Thymus (tissue), 11 donors: ENCODE results near the gene TEX101. TPM values are rescaled to one million over a fixed set of nuclear protein-coding genes. Genes with fewer than 3 reads are reported as not detected.

Experiments
- DNase-seq, 9 donors: peaks; one replicate each; pipeline ENCODE4 v3.0.0-alpha.2; 2013; ENCODE audit warnings: low spot score in 9 of 9, low read depth in 6 of 9, missing footprints in 1 of 9
- H3K27ac ChIP-seq, 2 donors: one replicate each; pipeline ENCODE4 v1.5.1; 2013; ENCODE audit warnings: control low read depth in 1 of 2, low read depth in 1 of 2, low read length in 1 of 2, mild to moderate bottlenecking in 1 of 2, moderate library complexity in 1 of 2
- H3K27me3 ChIP-seq, 2 donors: one replicate each; pipeline ENCODE4 v1.5.1; 2013; ENCODE audit warnings: low read length in 1 of 2; ENCODE audit not compliant: control insufficient read depth in 2 of 2, insufficient read depth in 1 of 2
- H3K36me3 ChIP-seq, 2 donors: one replicate each; pipeline ENCODE4 v1.5.1; 2013; ENCODE audit warnings: low read length in 1 of 2, mild to moderate bottlenecking in 1 of 2, moderate library complexity in 1 of 2; ENCODE audit not compliant: control insufficient read depth in 2 of 2, insufficient read depth in 2 of 2
- H3K4me1 ChIP-seq, 2 donors: one replicate each; pipeline ENCODE4 v1.5.1; 2013; ENCODE audit warnings: low read length in 2 of 2; ENCODE audit not compliant: control insufficient read depth in 2 of 2, insufficient read depth in 2 of 2
- H3K4me3 ChIP-seq, 2 donors: one replicate each; pipeline ENCODE4 v1.5.1; 2013; ENCODE audit warnings: low read length in 2 of 2, control low read depth in 1 of 2, mild to moderate bottlenecking in 1 of 2
- H3K9me3 ChIP-seq, 2 donors: one replicate each; pipeline ENCODE4 v1.5.1; 2013; ENCODE audit warnings: low read length in 1 of 2, mild to moderate bottlenecking in 1 of 2; ENCODE audit not compliant: control insufficient read depth in 2 of 2, insufficient read depth in 1 of 2
- WGBS: extraction: QIAGEN DNeasy Blood & Tissue Kit; methylation state at CpG from one replicate; pipeline ENCODE4 v1.1.7; 2013; 5-methylcytosine and 5-hydroxymethylcytosine counted together
- polyA plus RNA-seq: library from polyadenylated mRNA; stranded (reverse); fragments of 200-250 nt; gene quantifications from one replicate; pipeline ENCODE4 v1.2.3, GENCODE V29; 2013
- total RNA-seq: library from RNA; stranded (reverse); fragments of 120-200 nt; gene quantifications from one replicate; pipeline ENCODE4 v1.2.4, GENCODE V29; 2013
- donor health status: healthy.

The TEX101 gene
- total and polyA plus RNA-seq, 2 donors = 0.18 to 0.99 TPM

DNA sequence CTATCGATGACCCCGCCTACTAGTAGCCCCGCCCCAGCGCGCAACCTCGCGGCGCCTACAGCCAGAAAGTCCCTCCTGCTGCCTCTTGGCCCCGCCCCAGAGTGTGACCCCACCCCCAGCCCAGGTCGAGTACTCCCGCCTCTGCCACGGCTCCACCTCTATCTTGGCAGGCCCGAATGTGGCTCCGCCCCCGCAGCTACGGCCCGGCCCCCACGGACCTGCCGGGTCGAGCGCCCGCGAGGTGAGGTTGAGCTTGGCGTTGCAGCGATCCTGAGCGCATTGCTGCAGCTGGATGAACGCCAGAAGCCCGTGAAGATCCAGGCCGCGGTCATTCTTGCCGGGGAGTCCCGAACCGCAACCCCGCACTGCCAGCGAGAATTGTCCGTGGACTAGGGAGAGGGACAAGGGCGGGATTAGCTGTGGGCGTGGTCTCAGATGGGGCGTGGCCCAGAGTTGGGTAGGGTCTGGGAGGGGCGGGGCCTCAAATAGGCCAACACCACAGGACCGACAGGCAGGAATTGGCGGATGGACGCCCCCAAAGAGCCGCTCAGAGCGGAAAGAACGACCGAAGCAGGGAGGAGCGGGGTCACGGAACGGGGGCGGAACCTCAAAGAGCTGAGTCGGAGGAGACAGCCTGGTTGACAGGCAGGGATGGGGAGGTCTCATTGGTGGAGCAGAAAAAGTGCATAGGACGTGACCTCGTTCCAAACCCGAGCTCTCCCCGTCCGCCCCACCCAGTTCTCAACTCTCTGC lies 48.9 kb downstream of the TEX101 start:
- Histone ChIP-seq H3K27ac (peak overlapping the region; percentile 88 to 93), H3K4me1 (peaks cover 15 to 30% of the 10 kb centered on the region in 2 donors), H3K27me3 (peaks cover 4 to 40% of the 10 kb centered on the region in 2 donors), H3K9me3 (no peaks in the 10 kb centered on the region), H3K4me3 (peak overlapping the region; percentile 65 to 83), H3K36me3 (no peaks in the 10 kb centered on the region)
- WGBS = under 1% methylated on average over 57 of the region's 57 CpGs
- peak; percentile 86 to 97 (median 93) for DNase-seq

DNA sequence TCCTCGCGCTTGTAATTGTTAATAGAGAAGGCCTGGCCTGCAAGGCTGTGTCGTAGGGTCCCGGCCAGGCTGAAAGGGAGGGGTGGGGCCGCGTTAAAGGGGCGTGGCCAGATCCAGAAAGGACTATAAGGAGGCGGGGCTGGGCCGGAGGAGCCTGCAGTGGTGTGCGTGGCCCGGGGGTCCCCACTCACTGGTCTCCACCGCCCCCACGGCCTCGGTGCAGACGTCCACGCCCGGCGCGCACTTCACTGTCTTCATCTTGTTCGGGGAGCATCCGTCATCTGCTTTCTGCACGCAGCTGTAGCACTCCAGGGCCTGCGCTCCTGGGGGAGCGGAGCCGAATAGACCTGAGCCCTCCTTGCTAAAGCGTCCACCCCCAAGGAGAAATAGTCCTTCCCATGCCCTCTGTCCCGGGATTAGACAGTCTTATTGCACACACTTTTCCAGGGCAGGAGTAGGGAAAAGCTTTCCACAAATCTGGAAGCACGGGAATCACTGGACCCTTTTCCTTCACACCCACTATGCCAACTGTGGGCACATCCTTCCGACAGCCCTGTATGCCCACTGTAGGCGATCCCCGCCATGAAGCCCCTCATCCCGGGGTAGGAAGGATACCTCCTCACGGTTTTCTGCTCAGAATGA lies 49.6 kb downstream of the TEX101 start:
- Histone ChIP-seq H3K27me3 (peaks cover 4 to 40% of the 10 kb centered on the region in 2 donors), H3K36me3 (no peaks in the 10 kb centered on the region), H3K9me3 (no peaks in the 10 kb centered on the region), H3K27ac (peak overlapping the region; percentile 88 to 93), H3K4me3 (peak overlapping the region; percentile 65 to 83), H3K4me1 (peaks cover 22 to 37% of the 10 kb centered on the region in 2 donors)
- peak in 1 of 9 donors; percentile 60 for DNase-seq
- 13% methylated on average over 33 of the region's 33 CpGs for WGBS

- Histone ChIP-seq H3K27ac (peak within 1 kb of the TSS in 1 of 2 donors; percentile 93), H3K4me3 (peak within 1 kb of the TSS; percentile 65 to 83), H3K4me1 (peaks cover 27 to 49% of the 10 kb centered on the region in 2 donors), H3K9me3 (no peaks in the 10 kb centered on the region), H3K27me3 (peaks cover 4 to 40% of the 10 kb centered on the region in 2 donors), H3K36me3 (no peaks in the 10 kb centered on the region)
- 46% methylated on average over 24 of the region's 24 CpGs for WGBS
- no peak for DNase-seq
These were observed 50.9 kb downstream of the TEX101 start, which contains the start of gene LYPD3 for GRCh38 chr19:43465468-43466120. LYPD3 (minus strand) TSS chr19:43465608; CDS start chr19:43465571, 37 bp downstream.

DNA sequence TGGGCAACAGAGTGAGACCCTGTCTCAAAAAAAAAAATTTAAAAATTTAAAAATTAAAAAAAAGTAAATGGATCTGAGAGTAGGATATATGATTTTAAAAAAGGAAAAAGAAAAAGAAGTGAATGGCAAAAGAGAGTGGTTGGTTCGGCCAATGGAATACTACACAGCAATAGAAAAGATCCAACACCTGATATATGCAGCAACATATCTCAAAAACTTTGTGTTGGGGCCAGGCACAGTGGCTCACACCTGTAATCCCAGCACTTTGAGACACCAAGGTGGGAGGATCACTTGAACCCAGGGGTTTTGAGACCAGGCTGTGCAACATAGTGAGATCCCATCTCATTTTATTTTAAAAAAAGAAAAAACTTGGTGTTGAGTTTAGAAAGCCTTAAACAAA lies 52.1 kb downstream of the TEX101 start:
- Histone ChIP-seq H3K4me1 (peaks cover 27 to 53% of the 10 kb centered on the region in 2 donors), H3K27ac (no peak overlapping the region)
- 97% methylated on average over 1 of the region's 1 CpG for WGBS

DNA sequence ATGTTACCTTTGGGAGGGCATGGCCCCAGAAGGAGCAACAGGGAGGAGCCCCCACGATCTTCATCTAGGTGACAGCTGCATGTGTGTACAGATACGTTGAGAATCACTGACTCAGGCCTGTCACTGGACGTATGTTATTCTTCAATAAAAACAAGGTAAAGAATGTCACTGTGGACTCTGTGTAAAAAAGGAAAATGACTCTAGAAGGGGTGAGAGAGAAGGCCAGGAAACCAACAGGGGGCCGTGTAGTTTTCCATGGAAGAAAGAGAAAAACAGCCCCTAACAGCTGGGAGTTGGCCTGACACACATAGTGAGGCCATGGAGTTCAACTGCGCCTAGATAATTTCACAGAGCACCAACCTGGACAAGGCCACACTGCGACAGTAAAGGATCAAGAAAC lies 52.6 kb downstream of the TEX101 start:
- Histone ChIP-seq H3K4me3 (no peak overlapping the region), H3K9me3 (no peaks in the 10 kb centered on the region), H3K4me1 (peaks cover 27 to 53% of the 10 kb centered on the region in 2 donors), H3K36me3 (no peaks in the 10 kb centered on the region), H3K27ac (no peak overlapping the region), H3K27me3 (peaks cover 4 to 31% of the 10 kb centered on the region in 2 donors)
- 91% methylated on average over 6 of the region's 6 CpGs for whole genome bisulfite sequencing
- no peak for DNase-seq

More for the DNA sequence above, 52.1 kb downstream of the TEX101 start:
- Histone ChIP-seq H3K9me3 (no peaks in the 10 kb centered on the region), H3K27me3 (peaks cover 4 to 34% of the 10 kb centered on the region in 2 donors), H3K4me3 (no peak overlapping the region), H3K36me3 (no peaks in the 10 kb centered on the region)
- no peak for DNase-seq

DNA sequence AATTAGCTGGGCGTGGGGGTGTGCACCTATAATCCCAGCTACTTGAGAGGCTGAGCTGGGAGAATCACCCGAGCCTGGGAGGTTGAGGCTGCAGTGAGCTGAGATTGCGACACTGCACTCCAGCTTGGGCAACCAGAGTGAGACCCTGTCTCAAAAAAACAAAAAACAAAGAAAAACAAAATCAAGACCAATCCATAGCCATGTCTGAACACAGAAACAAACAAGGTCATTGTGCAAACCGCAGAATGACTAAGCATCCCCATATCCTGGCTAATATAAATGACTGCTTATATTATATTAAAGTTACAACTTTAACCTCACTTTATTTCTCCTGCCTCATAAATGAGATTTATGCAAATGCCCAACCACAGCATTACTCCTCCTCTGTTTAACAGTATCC lies 53.0 kb downstream of the TEX101 start:
- Histone ChIP-seq H3K27ac (no peak overlapping the region), H3K27me3 (peaks cover 4 to 28% of the 10 kb centered on the region in 2 donors), H3K4me3 (no peak overlapping the region), H3K9me3 (no peaks in the 10 kb centered on the region), H3K4me1 (peaks cover 27 to 52% of the 10 kb centered on the region in 2 donors), H3K36me3 (no peaks in the 10 kb centered on the region)
- no peak for DNase-seq
- 72% methylated on average over 4 of the region's 4 CpGs for WGBS

Other genes with a start within 250 kb of the TEX101 start
- not detected for gene PSG5, start 228.4 kb upstream of the TEX101 start, total RNA-seq
- gene PSG5, start 228.4 kb upstream of the TEX101 start, polyA plus RNA-seq = 0.05 TPM
- gene PSG4, start 209.3 kb upstream of the TEX101 start, total RNA-seq = 0.05 TPM
- 0.07 TPM for gene PSG4, start 209.3 kb upstream of the TEX101 start, polyA plus RNA-seq
- not detected for gene PSG9, start 145.4 kb upstream of the TEX101 start, total RNA-seq
- 0.23 TPM for gene PSG9, start 145.4 kb upstream of the TEX101 start, polyA plus RNA-seq
- gene CD177, start 61.2 kb upstream of the TEX101 start, total RNA-seq = 0.99 TPM
- gene CD177, start 61.2 kb upstream of the TEX101 start, polyA plus RNA-seq = 0.80 TPM
- 3.0 TPM for gene LYPD3, start 50.7 kb downstream of the TEX101 start, total RNA-seq
- gene LYPD3, start 50.7 kb downstream of the TEX101 start, polyA plus RNA-seq = 34.2 TPM
- 12.0 TPM for gene PHLDB3, start 89.9 kb downstream of the TEX101 start, total RNA-seq
- gene PHLDB3, start 89.9 kb downstream of the TEX101 start, polyA plus RNA-seq = 37.9 TPM
- gene ETHE1, start 112.3 kb downstream of the TEX101 start, total RNA-seq = 32.3 TPM
- gene ETHE1, start 112.3 kb downstream of the TEX101 start, polyA plus RNA-seq = 44.8 TPM
- gene ZNF575, start 118.3 kb downstream of the TEX101 start, total RNA-seq = 0.38 TPM
- 2.5 TPM for gene ZNF575, start 118.3 kb downstream of the TEX101 start, polyA plus RNA-seq
- gene XRCC1, start 160.6 kb downstream of the TEX101 start, total RNA-seq = 28.2 TPM
- 23.2 TPM for gene XRCC1, start 160.6 kb downstream of the TEX101 start, polyA plus RNA-seq
- gene PINLYP, start 160.9 kb downstream of the TEX101 start, total RNA-seq = 16.0 TPM
- 12.3 TPM for gene PINLYP, start 160.9 kb downstream of the TEX101 start, polyA plus RNA-seq
- gene IRGQ, start 181.2 kb downstream of the TEX101 start, total RNA-seq = 4.4 TPM
- gene IRGQ, start 181.2 kb downstream of the TEX101 start, polyA plus RNA-seq = 7.5 TPM
- 9.7 TPM for gene ZNF576, start 181.7 kb downstream of the TEX101 start, total RNA-seq
- gene ZNF576, start 181.7 kb downstream of the TEX101 start, polyA plus RNA-seq = 10.3 TPM
- gene SRRM5, start 197.2 kb downstream of the TEX101 start, total RNA-seq = 0.05 TPM
- gene SRRM5, start 197.2 kb downstream of the TEX101 start, polyA plus RNA-seq = 0.39 TPM
- 74.3 TPM for gene ZNF428, start 204.7 kb downstream of the TEX101 start, total RNA-seq
- gene ZNF428, start 204.7 kb downstream of the TEX101 start, polyA plus RNA-seq = 54.8 TPM
- 1.5 TPM for gene CADM4, start 225.0 kb downstream of the TEX101 start, total RNA-seq
- 6.5 TPM for gene CADM4, start 225.0 kb downstream of the TEX101 start, polyA plus RNA-seq